ENCODE results near the gene SGCD.
A peak's percentile ranks its signal among the peaks of the same experiment; 100 is the strongest.
"Not testable (repeated sequence)": the region's sequence is repeated elsewhere in the genome, so short reads cannot be mapped to it uniquely, and the experiment has no call there.

Gene SGCD

GRCh38 chr5:156664832-156665231 is 337.9 kb downstream of the SGCD start:
- DNase-seq: not testable (repeated sequence)

- DNase-seq: not testable (repeated sequence)
These were observed 339.7 kb downstream of the SGCD start for GRCh38 chr5:156666686-156667085.

GRCh38 chr5:156667616-156668015 is 340.7 kb downstream of the SGCD start:
- DNase-seq: no peak

- no peak for DNase-seq
These were observed 342.5 kb downstream of the SGCD start for GRCh38 chr5:156669416-156669815.

GRCh38 chr5:156670615-156671014 is 343.7 kb downstream of the SGCD start:
- no peak for DNase-seq

GRCh38 chr5:156675395-156675794 is 348.4 kb downstream of the SGCD start:
- DNase-seq: no peak

GRCh38 chr5:156677963-156678362 is 351.0 kb downstream of the SGCD start:
- DNase-seq: no peak

GRCh38 chr5:156678484-156678883 is 351.5 kb downstream of the SGCD start:
- DNase-seq: no peak

- DNase-seq: no peak
These were observed 353.9 kb downstream of the SGCD start for GRCh38 chr5:156680831-156681230.

- peak; percentile 50 for DNase-seq
These were observed 354.3 kb downstream of the SGCD start for GRCh38 chr5:156681265-156681664.

- DNase-seq: no peak
These were observed 356.0 kb downstream of the SGCD start for GRCh38 chr5:156682971-156683370.

- DNase-seq: no peak
These were observed 356.5 kb downstream of the SGCD start for GRCh38 chr5:156683509-156683908.

GRCh38 chr5:156684216-156684615 is 357.3 kb downstream of the SGCD start:
- DNase-seq: no peak

- no peak for DNase-seq
These were observed 358.5 kb downstream of the SGCD start for GRCh38 chr5:156685481-156685880.

GRCh38 chr5:156686380-156686779 is 359.4 kb downstream of the SGCD start:
- DNase-seq: no peak

GRCh38 chr5:156686796-156687195 is 359.8 kb downstream of the SGCD start:
- DNase-seq: no peak

- no peak for DNase-seq
These were observed 360.6 kb downstream of the SGCD start for GRCh38 chr5:156687514-156687913.

- DNase-seq: no peak
These were observed 364.6 kb downstream of the SGCD start for GRCh38 chr5:156691572-156691971.

GRCh38 chr5:156693113-156693512 is 366.1 kb downstream of the SGCD start:
- DNase-seq: no peak

- no peak for DNase-seq
These were observed 367.6 kb downstream of the SGCD start for GRCh38 chr5:156694598-156694997.

- no peak for DNase-seq
These were observed 368.8 kb downstream of the SGCD start for GRCh38 chr5:156695774-156696173.

GRCh38 chr5:156698323-156698722 is 371.4 kb downstream of the SGCD start:
- DNase-seq: no peak

GRCh38 chr5:156699147-156699546 is 372.2 kb downstream of the SGCD start:
- no peak for DNase-seq

GRCh38 chr5:156704139-156704538 is 377.2 kb downstream of the SGCD start:
- DNase-seq: no peak

- no peak for DNase-seq
These were observed 379.7 kb downstream of the SGCD start for GRCh38 chr5:156706631-156707030.

GRCh38 chr5:156707750-156708149 is 380.8 kb downstream of the SGCD start:
- no peak for DNase-seq

All from right forelimb (tissue), 1 donor.